DMS114 treated with DMSO at 0.1 percent for 48 hours (cell line): Measurements from ENCODE around the gene LARP1.
"Not testable (repeated sequence)": the region's sequence is repeated elsewhere in the genome, so short reads cannot be mapped to it uniquely, and the experiment has no call there.

Experiments used
- DNase-seq: peaks from one replicate; lab custom pipeline; 2025; ENCODE audit not compliant: unreplicated experiment; lab: John Stamatoyannopoulos, UW

Gene LARP1

DNA sequence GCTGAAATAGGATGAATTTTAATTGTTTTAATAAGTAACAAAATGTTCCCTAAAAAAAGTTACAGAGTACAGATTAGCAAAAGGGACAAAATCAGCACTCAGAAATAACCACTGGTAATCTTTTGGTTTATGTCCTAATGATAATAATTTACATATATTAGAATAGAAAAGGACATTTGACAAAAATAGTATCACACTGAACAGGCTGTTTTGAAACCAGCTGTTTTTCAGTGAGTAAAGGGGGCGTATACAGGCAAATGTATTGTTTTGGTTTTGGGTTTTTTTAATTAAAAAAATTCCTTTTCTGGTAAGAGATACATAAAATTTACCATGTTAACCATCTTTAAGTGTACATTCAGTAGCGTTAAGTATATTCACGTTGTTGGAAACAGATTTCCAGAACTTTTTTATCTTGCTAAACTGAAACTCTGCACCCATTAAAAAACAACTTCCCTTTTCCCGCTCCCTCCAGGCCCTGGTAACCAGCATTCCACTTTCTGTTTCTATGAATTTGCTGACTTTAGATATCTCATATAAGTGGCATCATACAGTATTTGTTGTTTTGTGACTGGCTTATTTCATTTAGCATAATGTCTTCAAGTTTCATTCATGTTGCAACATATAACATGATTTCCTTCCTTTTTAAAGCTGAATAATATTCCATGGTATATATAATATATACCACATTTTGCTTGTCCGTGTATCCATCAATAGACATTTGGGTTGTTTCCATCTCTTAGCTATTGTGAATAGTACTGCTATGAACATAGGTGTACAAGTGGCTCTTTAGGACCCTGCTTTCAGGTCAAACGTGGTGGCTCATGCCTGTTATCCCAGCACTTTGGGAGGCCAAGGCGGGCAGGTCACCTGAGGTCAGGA lies 20.6 kb upstream of the LARP1 start:
- no peak for DNase-seq

DNA sequence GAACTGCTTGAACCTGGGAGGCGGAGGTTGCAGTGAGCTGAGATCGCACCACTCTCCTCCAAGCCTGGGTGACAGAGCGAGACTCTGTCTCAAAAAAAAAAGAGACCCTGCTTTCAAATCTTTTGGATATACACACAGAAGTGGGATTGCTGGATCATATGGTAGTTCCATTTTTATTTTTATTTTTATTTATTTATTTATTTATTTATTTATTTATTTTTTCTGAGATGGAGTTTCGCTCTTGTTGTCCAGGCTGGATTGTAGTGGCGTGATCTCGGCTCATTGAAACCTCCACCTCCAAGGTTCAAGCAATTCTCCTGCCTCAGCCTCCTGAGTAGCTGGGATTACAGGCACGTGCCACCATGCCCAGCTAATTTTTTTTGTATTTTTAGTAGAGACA lies 19.8 kb upstream of the LARP1 start:
- DNase-seq: not testable (repeated sequence)

DNA sequence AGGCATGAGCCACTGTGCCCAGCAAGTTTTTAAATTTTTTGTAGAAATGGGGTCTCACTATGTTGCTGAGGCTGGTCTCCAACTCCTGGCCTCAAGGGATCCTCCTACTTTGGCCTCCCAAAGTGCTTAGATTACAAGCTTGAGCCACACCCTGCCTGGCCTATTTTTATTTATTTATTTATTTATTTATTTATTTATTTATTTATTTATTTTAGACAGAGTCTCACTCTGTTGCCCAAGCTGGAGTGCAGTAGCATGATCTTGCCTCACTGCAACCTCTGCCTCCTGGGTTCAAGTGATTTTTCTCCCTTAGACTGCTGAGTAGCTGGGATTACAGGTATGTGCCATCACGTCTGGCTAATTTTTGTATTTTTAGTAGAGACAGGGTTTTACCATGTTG lies 18.8 kb upstream of the LARP1 start:
- not testable (repeated sequence) for DNase-seq

DNA sequence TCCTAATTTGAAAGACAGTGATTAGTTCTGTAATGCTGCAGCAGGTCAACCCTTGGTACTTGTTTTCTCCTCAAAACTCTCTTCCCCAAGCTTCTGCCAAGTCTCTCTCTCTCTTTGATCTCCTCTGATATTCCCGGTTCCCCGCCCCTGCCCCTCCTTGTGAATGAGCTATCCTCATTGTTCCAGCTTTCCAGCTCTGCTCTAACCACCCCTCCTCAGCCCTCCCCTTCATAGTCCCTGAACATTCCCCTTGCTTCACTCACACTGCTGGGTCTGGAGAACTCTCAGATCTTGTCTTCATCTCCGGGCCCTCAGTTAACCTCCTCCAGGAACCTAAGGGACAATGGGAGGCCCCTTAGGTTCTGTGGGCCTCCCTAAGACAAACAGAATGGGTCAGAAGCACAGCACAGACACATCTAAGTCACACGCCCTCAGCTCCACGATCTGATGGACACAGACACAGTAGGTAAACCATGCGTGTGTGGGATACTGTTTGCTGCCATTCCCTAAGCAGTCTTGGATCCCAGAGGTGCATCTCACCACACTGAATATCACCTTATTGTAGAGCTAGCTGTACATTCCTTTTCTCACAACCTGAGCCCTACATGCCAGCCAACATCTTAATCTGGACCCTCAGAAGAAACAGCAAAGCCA lies 17.4 kb upstream of the LARP1 start:
- no peak for DNase-seq

DNA sequence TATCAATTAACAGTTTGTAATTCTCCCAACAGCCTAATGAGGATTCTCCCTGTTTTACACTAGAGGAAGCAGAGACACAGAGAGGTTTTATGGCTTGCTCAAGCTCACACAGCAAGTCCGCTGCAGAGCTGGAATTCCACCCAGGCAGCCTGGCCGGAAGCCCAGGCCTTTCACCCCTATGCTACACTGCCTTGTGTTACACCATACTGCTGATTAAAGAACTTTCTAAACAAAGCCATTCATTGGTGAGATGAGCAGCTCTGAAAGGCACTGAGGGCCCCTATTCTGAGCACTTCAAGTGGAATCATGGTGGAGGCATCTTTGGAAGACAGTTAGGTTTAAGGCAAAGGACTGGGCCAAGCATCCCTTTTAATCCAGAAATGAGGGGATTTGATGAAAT lies 14.7 kb upstream of the LARP1 start:
- no peak for DNase-seq

DNA sequence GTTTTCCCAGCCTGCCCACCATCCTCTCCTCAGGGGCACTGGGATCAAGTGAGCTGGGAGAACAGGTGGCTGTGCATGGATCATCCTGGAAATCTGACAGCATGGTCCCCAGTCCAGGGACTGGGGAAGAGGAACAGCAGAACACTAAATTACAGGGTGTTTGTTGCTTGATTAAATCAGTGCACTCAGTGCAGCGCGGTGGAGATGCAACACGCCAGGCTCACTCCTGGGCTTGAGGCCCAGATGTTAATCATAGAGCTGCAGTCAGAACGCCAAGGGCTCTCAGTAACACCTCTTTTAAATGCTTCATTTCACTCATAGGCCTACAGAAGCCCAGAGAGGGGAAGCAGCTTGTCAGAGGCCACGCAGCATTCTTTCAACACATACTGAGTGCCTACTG lies 14.2 kb upstream of the LARP1 start:
- DNase-seq: no peak

DNA sequence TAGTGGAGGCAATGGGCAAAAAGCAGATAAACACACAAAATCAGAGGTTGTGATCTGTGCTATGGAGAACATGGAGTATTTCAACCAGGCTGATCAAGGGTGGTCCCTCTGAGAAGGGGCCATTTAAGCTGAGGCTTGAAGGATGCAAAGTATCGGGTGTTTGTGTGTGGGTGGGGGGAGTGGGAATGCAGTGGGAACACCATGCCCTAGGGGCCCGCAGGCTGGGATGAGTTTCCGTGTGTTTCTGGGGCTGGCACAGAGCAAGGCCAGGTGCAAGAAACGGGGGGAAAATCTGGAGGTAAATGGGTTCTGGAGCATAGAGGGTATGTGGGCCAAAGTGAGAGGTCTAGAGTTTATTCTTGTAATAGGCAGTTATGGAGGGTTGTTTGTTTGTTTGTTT lies 13.8 kb upstream of the LARP1 start:
- no peak for DNase-seq

DNA sequence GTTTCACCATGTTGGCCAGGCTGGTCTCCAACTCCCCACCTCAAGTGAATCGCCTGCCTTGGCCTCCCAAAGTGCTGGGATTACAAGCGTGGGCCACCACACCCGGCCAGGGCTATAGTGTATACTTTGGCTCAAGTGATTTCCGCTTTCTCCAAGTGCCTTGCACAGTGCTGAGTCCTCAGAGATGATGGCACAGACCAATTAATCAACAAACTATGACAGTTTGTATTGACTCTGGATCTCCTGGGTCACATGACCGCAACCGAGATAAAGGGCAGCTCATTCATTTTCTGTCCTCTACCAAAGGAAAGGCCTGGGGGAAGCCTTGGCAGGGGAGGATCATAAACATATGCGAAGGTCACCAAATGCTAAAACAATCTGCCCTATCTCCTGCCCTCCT lies 11.4 kb upstream of the LARP1 start:
- no peak for DNase-seq

DNA sequence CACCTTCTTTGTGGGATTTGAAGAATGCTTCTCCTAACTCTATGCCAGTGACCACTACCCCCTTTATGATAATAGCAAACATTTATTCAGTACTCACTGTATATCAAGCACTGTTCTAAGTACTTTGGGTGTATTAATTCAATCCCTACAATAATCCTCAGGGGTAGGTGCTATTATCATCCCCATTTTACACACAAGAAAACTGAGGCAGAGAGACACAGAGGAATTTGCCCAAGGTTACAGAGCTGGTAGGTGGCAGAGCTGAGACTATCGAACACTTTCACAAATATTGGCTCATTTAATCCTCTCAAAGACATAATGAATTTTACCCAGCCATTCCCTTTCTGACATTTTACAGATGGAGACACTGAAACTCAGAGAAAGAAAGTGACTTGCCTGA lies 9.8 kb upstream of the LARP1 start:
- DNase-seq: no peak

DNA sequence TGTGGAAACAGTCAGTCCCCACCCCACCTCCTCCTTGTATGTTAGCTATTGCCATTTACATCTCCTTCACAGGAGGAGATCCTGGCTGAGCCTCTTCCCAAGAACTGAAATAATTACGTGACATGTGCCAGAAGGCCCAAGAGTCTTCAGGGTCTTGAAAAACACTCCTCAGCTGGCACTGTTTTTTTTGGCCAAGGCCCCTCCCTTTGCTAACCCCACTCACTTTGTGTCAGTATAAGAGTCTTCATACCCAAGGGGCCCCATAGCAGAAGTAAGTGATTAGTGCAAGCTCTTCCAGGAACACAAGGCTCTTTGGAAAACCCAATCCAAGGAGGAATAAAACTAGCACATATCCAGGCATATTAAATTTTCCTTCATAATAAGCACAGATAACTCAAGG lies 5.7 kb upstream of the LARP1 start:
- DNase-seq: no peak

DNA sequence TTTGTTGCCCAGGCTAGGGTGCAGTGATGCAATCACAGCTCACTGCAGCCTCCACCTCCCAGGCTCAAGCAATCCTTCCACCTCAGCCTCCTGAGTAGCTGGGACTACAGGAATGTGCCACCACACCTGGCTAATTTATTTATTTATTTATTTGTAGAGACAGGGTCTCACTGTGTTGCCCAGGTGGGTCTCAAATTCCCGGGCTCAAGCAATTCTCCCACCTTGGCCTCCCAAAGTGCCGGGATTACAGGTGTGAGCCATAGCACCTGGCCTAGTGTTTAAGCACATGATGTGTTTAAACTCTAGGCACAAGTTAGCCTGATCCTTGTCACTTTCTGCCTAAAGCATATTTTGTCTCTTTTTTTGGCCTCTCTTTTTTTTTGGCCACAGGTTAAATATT lies 4.5 kb upstream of the LARP1 start:
- DNase-seq: not testable (repeated sequence)

DNA sequence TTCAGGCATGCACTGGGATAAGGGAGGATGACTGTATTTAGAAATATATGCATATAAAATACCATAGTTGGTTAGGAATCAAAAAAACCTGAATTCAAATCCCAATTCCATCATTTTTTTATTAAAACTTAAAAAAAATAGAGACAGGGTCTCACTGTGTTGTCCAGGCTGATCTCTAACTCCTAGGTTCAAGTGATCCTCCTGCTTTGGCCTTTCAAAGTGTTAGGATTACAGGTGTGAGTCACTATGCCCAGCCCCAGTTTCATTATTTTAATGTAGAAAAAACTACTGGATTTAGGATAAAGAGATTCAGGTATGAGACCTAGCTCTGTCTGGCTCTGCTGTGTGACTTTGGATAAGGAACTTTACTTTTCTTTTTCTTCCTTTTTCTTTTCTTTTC lies 3.3 kb upstream of the LARP1 start:
- no peak for DNase-seq

DNA sequence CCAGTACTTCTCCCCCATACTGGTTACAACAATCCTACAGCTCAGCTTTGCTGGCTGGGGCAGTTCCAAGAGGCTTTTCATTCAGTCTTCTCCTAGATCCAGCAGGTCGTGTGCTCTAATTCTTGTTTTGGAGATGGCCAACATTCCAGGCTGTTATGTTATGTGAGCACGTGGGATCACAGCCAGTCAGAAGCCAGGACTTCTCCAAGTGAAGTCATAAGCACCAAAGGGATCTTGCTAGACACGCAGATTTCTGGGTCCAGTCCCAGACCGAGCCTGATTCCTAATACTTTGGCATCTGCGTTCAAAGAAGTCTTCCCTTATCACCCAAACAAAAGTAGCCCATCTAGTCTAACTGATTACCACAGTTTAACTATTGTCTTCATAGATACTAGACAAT lies 1.4 kb upstream of the LARP1 start:
- DNase-seq: peak; percentile 28

DNA sequence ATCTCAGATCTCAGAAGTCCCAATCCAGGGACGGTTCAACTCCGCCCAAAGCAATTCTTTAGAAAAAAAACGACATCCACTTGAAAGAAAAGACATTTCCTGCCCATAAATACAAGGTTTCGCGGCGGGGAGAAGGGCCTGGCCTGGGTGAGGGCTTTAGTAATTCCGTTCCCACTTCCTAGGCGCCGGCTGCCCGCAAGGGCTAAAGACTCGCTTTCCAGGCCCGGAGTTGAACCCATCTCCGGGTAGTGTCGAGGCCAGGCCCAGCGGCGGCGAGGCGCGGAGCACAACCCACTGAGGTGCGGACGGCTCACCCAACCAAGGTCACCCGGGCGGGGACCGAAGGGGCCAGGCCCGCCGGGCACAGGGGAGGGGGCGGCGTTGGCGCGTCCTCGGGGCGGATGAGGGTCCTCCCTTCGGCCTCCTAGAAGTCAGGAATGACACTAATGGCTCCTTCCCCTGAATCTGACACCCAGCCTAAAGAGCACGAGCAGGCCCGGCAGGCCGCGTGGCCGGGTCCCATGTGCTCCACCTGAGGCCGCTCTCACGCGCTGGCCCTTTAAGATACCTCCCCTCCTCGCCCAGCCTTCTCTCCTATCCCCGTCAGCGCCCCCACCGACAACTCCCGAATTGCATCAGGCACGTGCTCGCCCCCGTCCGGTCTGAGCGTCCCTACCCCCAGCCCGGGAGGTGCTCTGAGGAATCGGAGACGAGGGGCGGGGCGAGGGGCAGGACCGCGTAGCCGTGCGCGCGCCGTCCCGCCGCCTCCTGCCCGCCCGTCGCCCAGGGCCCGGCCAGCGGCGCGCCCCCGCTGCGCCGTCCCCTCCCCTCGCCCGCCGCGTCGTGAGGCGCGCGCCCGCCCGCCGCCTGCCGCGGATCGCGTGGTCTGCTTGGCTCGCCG lies 467 bp upstream of the LARP1 start:
- peak; percentile 97 for DNase-seq

DNA sequence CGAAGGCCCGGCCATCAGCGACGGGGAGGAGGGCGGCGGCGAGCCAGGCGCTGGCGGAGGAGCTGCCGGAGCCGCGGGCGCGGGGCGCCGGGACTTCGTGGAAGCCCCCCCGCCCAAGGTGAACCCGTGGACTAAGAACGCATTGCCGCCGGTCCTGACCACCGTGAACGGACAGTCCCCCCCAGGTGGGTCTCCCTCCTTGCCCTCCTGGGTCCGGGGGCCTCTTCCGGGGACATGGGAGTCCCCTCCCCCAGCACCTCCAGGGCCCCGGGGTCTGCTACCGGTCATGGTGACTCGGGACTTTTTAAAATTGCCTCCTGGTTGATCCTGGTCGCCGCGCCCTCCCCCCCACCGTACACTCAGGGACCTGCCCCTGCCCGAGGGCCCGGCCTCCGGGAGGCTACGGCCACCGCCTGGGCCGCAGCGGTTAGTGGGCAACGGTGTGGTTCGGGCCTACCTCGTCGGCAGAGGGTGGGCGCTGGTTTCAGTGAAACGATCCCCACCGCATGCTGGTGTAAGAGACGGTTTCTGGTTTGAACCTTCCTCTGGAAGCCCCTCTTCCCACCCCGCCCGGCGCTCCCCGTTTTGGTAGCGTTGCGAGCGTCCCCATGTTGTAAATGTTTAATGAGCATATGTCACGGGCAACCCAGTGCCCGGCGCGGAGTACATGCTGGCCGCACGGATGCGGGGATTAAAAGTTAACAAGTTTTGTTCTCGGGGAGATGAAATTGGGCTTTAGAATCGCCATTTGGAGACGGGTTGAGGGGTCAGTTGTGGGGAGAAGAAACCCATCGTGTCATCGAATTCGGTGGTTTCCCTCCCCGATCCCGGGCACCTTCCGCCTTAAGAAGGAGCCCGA lies 1.1 kb downstream of the LARP1 start:
- no peak for DNase-seq

DNA sequence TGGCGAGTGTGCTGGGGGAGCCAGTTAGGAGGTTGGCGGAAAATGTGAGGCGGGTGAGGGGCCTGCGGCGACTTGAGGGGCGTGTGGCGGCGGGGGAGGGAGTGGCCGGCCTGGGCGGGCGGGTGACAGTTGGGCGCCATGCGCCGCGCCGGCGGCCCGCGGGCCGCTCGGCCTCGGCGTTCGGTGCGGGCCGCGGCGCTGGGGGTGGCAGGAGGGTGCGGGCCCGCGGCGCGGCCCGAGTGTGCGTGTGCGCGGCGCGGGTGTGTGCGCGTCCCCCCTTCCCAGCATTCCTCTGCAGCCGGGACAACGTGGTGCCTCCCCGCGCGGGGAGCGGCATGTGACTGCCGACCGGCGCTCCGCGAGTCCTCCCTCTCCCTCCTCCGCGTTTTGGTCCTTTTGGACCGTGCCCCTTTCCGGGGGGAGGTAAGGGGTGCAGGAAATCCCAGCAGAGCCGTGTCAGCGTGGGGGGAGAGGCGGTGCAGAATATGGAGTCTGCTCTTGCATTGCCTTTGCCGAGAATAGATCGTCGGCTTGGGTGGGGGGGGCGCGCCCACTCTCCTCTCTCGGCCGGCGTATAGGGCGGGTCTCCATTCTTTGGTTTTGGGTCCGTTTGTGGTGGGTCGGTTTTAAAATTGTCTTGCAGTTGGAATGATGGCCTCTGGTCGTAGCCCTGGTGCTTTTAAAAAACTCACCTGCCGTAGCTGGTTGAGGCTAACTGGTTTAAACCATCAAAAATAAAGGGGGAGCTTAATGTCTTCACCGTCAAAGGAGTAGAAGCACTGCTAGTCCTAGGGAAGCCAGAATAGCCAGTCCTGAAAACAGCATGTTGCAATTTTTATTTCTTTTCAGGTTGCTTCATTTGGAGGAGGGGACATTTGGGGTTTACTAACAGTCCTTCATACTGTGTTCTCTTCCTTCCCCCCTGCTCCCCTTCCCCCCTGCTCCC lies 2.0 kb downstream of the LARP1 start:
- DNase-seq: no peak

DNA sequence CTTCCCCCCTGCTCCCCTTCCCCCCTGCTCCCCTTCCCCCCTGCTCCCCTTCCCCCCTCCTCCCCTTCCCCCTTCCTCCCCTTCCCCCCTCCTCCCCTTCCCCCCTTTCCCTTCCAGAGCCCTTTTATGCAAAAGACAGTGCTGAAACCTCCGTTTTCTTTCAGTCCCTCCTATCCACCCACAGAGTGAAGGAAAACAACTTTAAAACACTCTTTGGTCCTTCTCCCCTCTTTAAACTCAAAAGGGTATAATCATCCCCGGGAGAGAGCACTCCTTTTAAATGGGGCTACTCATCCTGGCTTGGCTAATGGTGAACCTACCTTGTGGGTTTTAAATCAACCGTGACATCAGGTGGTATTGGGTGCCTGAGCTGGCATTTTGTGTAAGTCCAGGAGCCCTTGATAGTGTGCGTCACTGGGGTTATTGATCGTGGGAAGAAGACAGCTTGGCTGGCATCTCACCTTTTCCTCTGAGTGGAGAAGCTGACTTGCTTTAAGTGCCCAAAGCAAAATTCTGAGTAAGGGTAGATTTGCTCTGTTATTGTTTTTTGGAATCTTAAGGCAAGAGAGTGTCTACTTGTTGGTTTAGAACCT lies 2.7 kb downstream of the LARP1 start:
- no peak for DNase-seq

DNA sequence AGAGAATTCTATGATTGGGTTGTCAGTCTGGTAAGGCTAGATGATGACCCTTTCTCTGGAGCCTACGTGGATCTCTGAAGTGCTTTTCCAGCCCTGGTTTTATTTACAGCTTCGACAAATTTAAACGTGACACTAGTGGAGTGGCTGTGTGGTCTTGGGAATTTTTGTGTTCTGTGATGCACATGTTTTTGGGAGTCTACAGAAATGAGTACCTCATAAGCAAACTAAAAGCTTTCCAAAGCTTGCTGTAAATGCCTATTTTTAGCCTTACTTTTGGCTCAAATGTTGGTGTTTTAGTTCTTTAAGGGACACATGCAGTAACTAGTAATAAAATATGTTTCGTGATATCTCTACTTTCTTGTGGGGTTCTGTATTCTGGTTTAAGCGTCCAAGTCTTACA lies 3.3 kb downstream of the LARP1 start:
- DNase-seq: no peak

DNA sequence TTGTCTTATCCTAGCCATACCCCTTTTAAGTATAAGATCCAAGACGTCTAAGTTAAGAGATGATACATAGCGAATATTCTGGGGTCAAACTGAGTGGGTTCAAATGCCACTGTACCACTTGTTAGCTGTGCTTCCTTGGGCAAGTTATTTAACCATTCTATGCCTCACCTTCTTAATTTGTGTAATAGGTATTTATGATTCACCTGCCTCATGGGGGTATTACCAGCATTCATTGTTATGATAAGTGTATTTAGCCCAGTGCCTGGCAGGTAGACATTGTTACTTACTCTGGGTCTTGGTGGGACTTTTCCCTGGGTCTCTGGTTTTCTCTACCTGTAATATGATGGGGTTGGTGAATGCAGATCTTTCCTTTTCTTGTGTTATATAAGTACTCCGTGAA lies 3.8 kb downstream of the LARP1 start:
- no peak for DNase-seq
